ENCODE data around the gene PARD3. TPM values are rescaled to one million over a fixed set of nuclear protein-coding genes. Genes with fewer than 3 reads are reported as not detected.

The PARD3 gene
- polyA plus RNA-seq, 2 of the 4 experiments (the other 2 are of a cell fraction): 110 to 200 TPM

DNA sequence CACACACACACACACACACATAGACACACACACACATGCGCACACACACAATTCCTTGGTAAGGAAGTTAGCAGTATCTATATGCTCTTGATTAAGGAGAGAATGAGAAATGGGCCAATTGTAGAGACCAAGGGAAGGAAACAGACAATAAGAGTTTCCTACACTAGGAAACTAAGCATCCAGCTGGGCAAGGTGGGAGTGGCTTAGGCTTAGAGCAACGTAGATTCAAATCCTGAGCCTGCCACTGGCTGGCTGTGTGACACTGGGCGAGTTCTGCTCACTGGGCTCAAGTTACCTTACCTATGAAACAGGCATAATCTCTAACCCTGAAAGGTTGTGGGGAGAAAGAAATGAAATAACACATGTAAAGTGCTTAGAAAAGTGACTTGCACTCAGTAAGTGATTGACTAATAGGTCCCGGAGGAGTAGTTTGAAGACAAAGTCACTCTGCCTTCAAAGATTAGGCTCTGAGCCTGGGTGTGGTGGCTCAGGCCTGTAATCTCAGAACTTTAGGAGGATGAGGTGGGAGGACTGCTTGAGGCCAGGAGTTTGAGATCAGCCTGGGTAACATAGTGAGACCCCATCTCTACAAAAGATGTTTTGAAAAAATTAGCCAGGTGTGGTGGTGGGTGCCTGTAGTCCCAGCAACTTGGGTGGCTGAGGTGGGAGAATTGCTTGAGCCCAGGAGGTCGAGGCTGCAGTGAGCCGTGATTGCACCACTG is 701.4 kb downstream of the PARD3 start:
- no peak for DNase-seq (ENCODE audit: low read depth in 1 of 2, low spot score in 1 of 2)
- no peaks in the 10 kb centered on the region for H3K4me1 ChIP-seq
- H3K4me2 ChIP-seq: no peak overlapping the region
- H3K27ac ChIP-seq: no peak overlapping the region
- FAIRE-seq: no peak
- ChIA-PET POLR2A (no interaction called here), CTCF (interaction anchor here (0.7 kb wide), 1 partner anchor 49 kb away, joined by 3 read pairs; no protein-coding TSS in a partner anchor)
- ATAC-seq: no peak
- H3K9me3 ChIP-seq: no peaks in the 10 kb centered on the region
- TF ChIP-seq PBX3 (IDR thresholded peaks at IDR 0.05): no peak
- no peak for TF ChIP-seq PHF8 (IDR thresholded peaks at IDR 0.05; ENCODE audit: borderline replicate concordance, low read depth)
- TF ChIP-seq MAZ (IDR thresholded peaks at IDR 0.05; ENCODE audit: borderline replicate concordance, low read depth, low read length): no peak
- no peak for TF ChIP-seq ATOH8 (CRISPR knock-in tag; IDR thresholded peaks at IDR 0.05; ENCODE audit: low read depth)
- no peak for TF ChIP-seq NFE2L2 (conservative IDR thresholded peaks at IDR 0.05; ENCODE audit: low read length)
- no peak for TF ChIP-seq ZNF302 (CRISPR knock-in tag; IDR thresholded peaks at IDR 0.05)
- no peak for TF ChIP-seq EHF (CRISPR knock-in tag; IDR thresholded peaks at IDR 0.05)
- no peak for TF ChIP-seq HDAC2 (IDR thresholded peaks at IDR 0.05)
- TF ChIP-seq EP300 (IDR thresholded peaks at IDR 0.05): no peak
- TF ChIP-seq NPAS2 (CRISPR knock-in tag; IDR thresholded peaks at IDR 0.05; ENCODE audit: borderline replicate concordance): no peak
- no peak for TF ChIP-seq CBX8 (IDR thresholded peaks at IDR 0.05)
- H3K4me3 ChIP-seq: no peak overlapping the region
- WGBS (ENCODE audit: missing lambda C conversion rate): 89% methylated on average over 6 of the region's 6 CpGs

GRCh38 chr10:34112171-34112782 is 702.8 kb downstream of the PARD3 start:
- ChIA-PET CTCF (no interaction called here), POLR2A (no interaction called here)
- 92% methylated on average over 6 of the region's 6 CpGs for WGBS (ENCODE audit: missing lambda C conversion rate)
- no peak for ATAC-seq
- Histone ChIP-seq H3K27ac (no peak overlapping the region), H3K4me2 (no peak overlapping the region), H3K4me3 (no peak overlapping the region), H3K4me1 (no peaks in the 10 kb centered on the region), H3K9me3 (no peaks in the 10 kb centered on the region)
- DNase-seq (ENCODE audit: low read depth in 1 of 2, low spot score in 1 of 2): no peak
- TF ChIP-seq ESRRA (IDR thresholded peaks at IDR 0.05; ENCODE audit: borderline replicate concordance, low read length) (no peak), POLR2A (IDR thresholded peaks at IDR 0.05; ENCODE audit: low read length) (no peak), NFE2L2 (conservative IDR thresholded peaks at IDR 0.05; ENCODE audit: low read length) (no peak), HEYL (CRISPR knock-in tag; IDR thresholded peaks at IDR 0.05) (no peak)
- FAIRE-seq: no peak

GRCh38 chr10:34111179-34111578 is 703.9 kb downstream of the PARD3 start:
- no peak overlapping the region for H3K4me3 ChIP-seq
- no peak overlapping the region for H3K27ac ChIP-seq
- H3K4me1 ChIP-seq: no peaks in the 10 kb centered on the region
- TF ChIP-seq PHF8 (IDR thresholded peaks at IDR 0.05; ENCODE audit: borderline replicate concordance, low read depth): no peak
- TF ChIP-seq RARB (CRISPR knock-in tag; IDR thresholded peaks at IDR 0.05): no peak
- TF ChIP-seq HDAC2 (IDR thresholded peaks at IDR 0.05): no peak
- TF ChIP-seq ZC3H11A (IDR thresholded peaks at IDR 0.05): no peak
- no peak for TF ChIP-seq RNF2 (IDR thresholded peaks at IDR 0.05; ENCODE audit: borderline replicate concordance, low read depth)
- TF ChIP-seq SMC3 (IDR thresholded peaks at IDR 0.05): no peak
- TF ChIP-seq POLR2AphosphoS2 (conservative IDR thresholded peaks at IDR 0.05; ENCODE audit: low read length): no peak
- TF ChIP-seq, protein P1, sequence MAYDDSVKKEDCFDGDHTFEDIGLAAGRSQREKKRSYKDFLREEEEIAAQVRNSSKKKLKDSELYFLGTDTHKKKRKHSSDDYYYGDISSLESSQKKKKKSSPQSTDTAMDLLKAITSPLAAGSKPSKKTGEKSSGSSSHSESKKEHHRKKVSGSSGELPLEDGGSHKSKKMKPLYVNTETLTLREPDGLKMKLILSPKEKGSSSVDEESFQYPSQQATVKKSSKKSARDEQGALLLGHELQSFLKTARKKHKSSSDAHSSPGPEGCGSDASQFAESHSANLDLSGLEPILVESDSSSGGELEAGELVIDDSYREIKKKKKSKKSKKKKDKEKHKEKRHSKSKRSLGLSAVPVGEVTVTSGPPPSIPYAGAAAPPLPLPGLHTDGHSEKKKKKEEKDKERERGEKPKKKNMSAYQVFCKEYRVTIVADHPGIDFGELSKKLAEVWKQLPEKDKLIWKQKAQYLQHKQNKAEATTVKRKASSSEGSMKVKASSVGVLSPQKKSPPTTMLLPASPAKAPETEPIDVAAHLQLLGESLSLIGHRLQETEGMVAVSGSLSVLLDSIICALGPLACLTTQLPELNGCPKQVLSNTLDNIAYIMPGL (CRISPR knock-in tag; IDR thresholded peaks at IDR 0.05; ENCODE audit: borderline replicate concordance): no peak
- no peak for TF ChIP-seq CEBPB (IDR thresholded peaks at IDR 0.05)
- TF ChIP-seq HEYL (CRISPR knock-in tag; IDR thresholded peaks at IDR 0.05): no peak
- no peak for TF ChIP-seq E2F6 (IDR thresholded peaks at IDR 0.05; ENCODE audit: borderline replicate concordance, low read depth)
- no peak for TF ChIP-seq TP53 (CRISPR knock-in tag; IDR thresholded peaks at IDR 0.05)
- no peak for TF ChIP-seq RCOR1 (IDR thresholded peaks at IDR 0.05; ENCODE audit: low read depth, low read length)
- TF ChIP-seq NPAS2 (CRISPR knock-in tag; IDR thresholded peaks at IDR 0.05; ENCODE audit: borderline replicate concordance): no peak
- no peak for TF ChIP-seq MYC (IDR thresholded peaks at IDR 0.05; ENCODE audit: borderline replicate concordance, low read length)
- no peak for TF ChIP-seq HOXB13 (CRISPR knock-in tag; IDR thresholded peaks at IDR 0.05; ENCODE audit: low read depth)
- TF ChIP-seq ESRRA (IDR thresholded peaks at IDR 0.05; ENCODE audit: borderline replicate concordance, low read length): no peak
- TF ChIP-seq NR3C1 (IDR thresholded peaks at IDR 0.05): no peak
- no peak for TF ChIP-seq BCL3 (IDR thresholded peaks at IDR 0.05)
- POLR2A ChIA-PET: no interaction called here
- FAIRE-seq: no peak
- no peak for ATAC-seq
- 96% methylated on average over 10 of the region's 10 CpGs for WGBS (ENCODE audit: missing lambda C conversion rate)
- H3K9me3 ChIP-seq: no peaks in the 10 kb centered on the region
- CTCF ChIA-PET: interaction anchor here (0.5 to 1.1 kb wide), 2 partner anchors 458 to 775 kb away, joined by 3 to 4 read pairs; no protein-coding TSS in a partner anchor
- DNase-seq (ENCODE audit: low read depth in 1 of 2, low spot score in 1 of 2): no peak
- no peak overlapping the region for H3K4me2 ChIP-seq

Data from A549 (cell line).